SJSA1 (cell line): ENCODE measurements around the gene TPSD1. TPM values are rescaled to one million over a fixed set of nuclear protein-coding genes. Genes with fewer than 3 reads are reported as not detected.
"Not testable (repeated sequence)": the region's sequence is repeated elsewhere in the genome, so short reads cannot be mapped to it uniquely, and the experiment has no call there.

Experiments used
- DNase-seq, 2 experiments: peaks; one replicate each; pipeline ENCODE4 v3.0.0-alpha.2; 2015 to 2020; ENCODE audit warnings: low spot score in 2 of 2, low read depth in 1 of 2
- H3K27ac ChIP-seq: fragments of 250-450 bp; sonication (Bioruptor Pico); 2 replicates; pipeline ENCODE4 v1.5.1; 2020; ENCODE audit warnings: mild to moderate bottlenecking, moderate library complexity
- H3K27me3 ChIP-seq: fragments of 250-450 bp; sonication (Bioruptor Pico); replicated peaks from 2 replicates; pipeline ENCODE4 v1.5.1; 2020; ENCODE audit warnings: mild to moderate bottlenecking, moderate library complexity
- H3K36me3 ChIP-seq: fragments of 250-450 bp; sonication (Bioruptor Pico); 2 replicates; pipeline ENCODE4 v1.5.1; 2020; ENCODE audit warnings: mild to moderate bottlenecking
- H3K4me1 ChIP-seq: fragments of 250-450 bp; sonication (Bioruptor Pico); replicated peaks from 2 replicates; pipeline ENCODE4 v1.6.1; 2021; ENCODE audit warnings: mild to moderate bottlenecking
- H3K4me3 ChIP-seq: fragments of 250-450 bp; sonication (Bioruptor Pico); 2 replicates; pipeline ENCODE4 v1.5.1; 2020; ENCODE audit warnings: mild to moderate bottlenecking
- H3K9me3 ChIP-seq: fragments of 250-450 bp; sonication (Bioruptor Pico); replicated peaks from 2 replicates; pipeline ENCODE4 v1.5.1; 2020; ENCODE audit warnings: mild to moderate bottlenecking
- total RNA-seq: library from RNA; depleted of rRNA; stranded (reverse); fragments of >200 nt; shearing (Covaris generic); gene quantifications from 2 replicates; pipeline ENCODE4 v1.2.3, GENCODE V29; 2014

Gene TPSD1
- total RNA-seq, 1 experiment from 2014 or later, result not detected

DNA sequence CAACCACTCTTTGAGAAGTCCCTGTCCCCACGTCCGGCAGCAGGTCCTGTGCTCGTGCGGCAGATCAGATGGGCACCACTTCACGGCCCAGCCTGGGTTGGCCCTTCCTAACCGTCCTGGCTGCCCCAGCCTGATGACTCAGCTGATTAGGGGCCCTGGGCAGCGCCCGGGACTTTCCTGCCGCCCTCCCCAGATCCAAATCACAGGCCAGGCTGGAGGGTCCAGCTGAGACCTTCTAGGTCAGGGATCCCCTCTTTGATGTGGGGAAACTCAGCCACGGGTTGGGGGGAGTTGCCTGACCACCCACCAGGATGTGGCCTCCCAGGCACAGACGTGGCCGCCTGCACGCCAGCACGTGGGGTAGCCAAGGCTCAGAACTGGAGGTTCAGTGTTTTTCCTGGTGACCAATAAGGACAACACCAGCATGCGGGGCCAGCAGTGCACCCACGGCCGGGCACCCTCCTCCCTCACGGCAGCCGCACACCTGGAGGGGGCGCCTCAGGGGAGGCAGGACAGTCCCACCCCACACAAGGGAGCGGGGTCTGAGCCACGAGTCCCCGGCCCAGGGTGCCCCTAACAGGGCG lies 30.0 kb upstream of the TPSD1 start:
- H3K27ac ChIP-seq, DNase-seq, H3K4me3 ChIP-seq: not testable (repeated sequence)

DNA sequence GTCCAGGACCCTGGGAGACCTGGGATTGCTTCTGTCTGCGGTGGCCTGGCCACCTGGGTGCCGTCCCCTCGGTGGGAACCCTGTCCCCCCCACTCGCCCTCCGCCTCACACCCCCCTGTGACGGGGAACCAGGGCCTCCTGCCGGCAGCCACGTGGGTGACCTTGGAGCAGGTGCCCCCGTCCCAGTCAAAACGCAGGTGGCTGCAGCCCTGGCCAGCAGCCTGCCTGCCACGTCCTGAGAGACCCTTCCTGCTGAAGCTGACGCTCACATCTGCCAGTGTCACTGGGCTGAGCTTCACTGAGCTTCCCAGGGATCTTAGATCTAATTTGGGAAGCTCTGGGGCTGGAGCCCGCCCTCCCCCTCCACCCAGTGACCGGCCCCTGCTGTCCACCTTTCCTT lies 29.2 kb upstream of the TPSD1 start:
- not testable (repeated sequence) for H3K4me1 ChIP-seq, H3K27ac ChIP-seq, DNase-seq, H3K4me3 ChIP-seq, H3K9me3 ChIP-seq, H3K36me3 ChIP-seq
- H3K27me3 ChIP-seq, result peaks cover 34% of the 10 kb centered on the region

More for the DNA sequence above, 30.0 kb upstream of the TPSD1 start:
- not testable (repeated sequence) for H3K9me3 ChIP-seq, H3K36me3 ChIP-seq, H3K4me1 ChIP-seq
- peaks cover 43% of the 10 kb centered on the region for H3K27me3 ChIP-seq

DNA sequence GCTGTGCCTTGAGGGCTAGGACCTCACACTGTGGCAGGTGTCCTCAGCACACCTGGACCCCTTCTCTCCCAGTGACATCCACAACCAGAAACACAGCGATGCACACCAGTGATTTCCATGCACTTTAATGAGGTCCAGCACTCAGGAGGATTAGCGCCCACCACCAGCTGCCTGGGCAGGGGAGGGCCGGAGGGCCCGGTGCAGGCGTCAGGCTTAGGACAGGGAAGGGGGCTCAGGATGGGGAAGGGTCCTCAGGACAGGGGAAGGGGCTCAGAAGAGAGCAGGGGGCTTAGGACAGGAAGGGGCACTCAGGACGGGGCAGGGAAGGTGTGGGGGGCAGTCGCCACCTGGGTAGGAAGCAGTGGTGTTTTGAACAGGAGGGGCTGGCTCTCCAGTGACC lies 27.6 kb upstream of the TPSD1 start:
- not testable (repeated sequence) for H3K9me3 ChIP-seq, H3K4me1 ChIP-seq, DNase-seq, H3K4me3 ChIP-seq, H3K27ac ChIP-seq, H3K36me3 ChIP-seq
- H3K27me3 ChIP-seq, result peaks cover 19% of the 10 kb centered on the region

DNA sequence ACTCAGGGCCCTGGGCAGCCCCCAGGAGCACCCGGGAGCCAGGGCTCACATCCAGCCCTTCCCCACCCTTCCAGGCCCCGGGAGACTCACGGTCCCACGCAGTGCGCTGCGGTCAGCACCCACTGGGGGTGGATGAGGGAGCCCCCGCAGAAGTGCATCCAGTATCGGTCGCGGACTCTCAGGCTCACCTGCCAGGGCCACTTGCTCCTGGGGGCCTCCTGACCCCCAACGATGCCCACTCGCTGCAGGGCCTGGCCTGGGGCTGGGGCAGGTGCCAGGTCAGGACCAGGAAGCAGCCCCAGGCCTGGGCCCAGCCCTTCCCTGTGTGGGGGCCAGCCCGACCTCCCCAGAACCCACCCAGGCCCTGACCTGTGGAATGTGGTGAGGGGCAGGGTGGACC lies 26.4 kb upstream of the TPSD1 start:
- DNase-seq, H3K9me3 ChIP-seq, H3K27ac ChIP-seq, H3K36me3 ChIP-seq, H3K27me3 ChIP-seq, H3K4me1 ChIP-seq, H3K4me3 ChIP-seq: not testable (repeated sequence)

DNA sequence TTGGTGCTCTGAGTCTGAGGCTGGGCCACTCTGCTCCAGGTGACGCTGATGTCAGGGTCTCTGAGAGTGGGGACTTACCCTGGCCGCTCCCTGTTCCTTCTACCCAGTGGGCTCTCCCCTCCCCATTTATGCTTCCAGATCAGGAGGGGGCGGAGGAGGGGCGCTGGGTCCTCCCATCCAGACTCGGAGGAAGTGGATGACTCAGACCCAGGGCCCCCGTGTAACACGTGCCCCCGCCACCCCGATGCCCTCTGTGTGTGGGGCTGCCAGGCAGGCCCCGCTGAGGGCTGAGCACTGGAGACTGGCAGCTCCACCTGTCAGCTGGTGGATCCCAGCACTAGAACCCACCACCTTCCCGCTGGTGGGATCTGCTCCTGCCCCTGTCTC lies 25.8 kb upstream of the TPSD1 start, which contains the start of gene TPSB2:
TSS of gene TPSB2 (minus strand) at position 101 of the 387 bp plus-strand sequence. CDS start 233 bp downstream, outside the sequence.
- DNase-seq, result not testable (repeated sequence)

DNA sequence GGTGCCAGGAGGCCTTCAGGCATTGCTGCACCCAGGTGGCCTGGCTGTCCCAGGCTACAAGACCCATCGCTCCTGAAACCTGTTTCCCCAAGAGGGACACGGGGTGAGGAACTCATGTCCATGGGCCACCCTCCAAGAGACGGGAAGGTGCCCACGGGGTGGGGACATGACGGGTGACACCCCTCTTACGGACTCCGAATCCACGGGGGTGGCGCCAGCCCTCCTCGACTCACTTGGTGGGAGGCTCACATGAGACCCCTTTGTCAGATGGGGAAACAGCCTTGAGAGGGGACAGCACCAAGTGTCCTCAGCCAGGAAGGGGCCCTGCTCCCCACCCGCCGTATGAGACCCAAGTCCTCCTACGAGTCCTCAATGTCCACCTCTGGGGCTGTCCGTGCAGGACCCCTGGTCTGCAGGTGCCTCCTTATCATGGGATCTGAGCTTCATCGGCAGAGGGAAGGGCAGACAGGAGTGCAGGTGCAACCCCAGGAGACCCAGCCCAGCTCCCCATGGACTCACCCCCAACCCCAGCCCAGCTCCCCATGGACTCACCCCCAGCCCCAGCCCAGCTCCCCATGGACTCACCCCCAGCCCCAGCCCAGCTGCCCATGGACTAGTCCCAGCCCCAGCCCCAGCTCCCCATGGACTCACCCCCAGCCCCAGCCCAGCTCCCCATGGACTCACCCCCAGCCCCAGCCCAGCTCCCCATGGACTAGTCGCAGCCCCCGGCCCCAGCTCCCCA lies 25.2 kb upstream of the TPSD1 start:
- not testable (repeated sequence) for DNase-seq, H3K4me1 ChIP-seq, H3K27me3 ChIP-seq, H3K9me3 ChIP-seq, H3K27ac ChIP-seq, H3K36me3 ChIP-seq, H3K4me3 ChIP-seq

More for the DNA sequence above, 25.8 kb upstream of the TPSD1 start, which contains the start of gene TPSB2:
- H3K9me3 ChIP-seq, H3K27me3 ChIP-seq, H3K36me3 ChIP-seq, H3K4me3 ChIP-seq, H3K4me1 ChIP-seq, H3K27ac ChIP-seq: not testable (repeated sequence)

DNA sequence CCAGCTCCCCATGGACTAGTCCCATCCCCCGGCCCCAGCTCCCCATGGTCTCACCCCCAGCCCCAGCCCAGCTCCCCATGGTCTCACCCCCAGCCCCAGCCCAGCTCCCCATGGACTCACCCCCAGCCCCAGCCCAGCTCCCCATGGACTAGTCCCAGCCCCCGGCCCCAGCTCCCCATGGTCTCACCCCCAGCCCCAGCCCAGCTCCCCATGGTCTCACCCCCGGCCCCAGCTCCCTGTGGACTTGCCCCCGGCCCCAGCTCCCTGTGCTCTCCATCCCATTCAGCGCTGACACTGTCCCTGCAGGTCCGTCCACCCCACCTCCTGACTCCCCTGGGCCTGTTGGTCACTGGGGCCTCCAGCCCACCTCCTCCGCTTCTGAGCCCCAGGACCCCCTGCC lies 24.6 kb upstream of the TPSD1 start:
- DNase-seq, H3K4me1 ChIP-seq, H3K36me3 ChIP-seq, H3K4me3 ChIP-seq, H3K9me3 ChIP-seq, H3K27me3 ChIP-seq, H3K27ac ChIP-seq: not testable (repeated sequence)

DNA sequence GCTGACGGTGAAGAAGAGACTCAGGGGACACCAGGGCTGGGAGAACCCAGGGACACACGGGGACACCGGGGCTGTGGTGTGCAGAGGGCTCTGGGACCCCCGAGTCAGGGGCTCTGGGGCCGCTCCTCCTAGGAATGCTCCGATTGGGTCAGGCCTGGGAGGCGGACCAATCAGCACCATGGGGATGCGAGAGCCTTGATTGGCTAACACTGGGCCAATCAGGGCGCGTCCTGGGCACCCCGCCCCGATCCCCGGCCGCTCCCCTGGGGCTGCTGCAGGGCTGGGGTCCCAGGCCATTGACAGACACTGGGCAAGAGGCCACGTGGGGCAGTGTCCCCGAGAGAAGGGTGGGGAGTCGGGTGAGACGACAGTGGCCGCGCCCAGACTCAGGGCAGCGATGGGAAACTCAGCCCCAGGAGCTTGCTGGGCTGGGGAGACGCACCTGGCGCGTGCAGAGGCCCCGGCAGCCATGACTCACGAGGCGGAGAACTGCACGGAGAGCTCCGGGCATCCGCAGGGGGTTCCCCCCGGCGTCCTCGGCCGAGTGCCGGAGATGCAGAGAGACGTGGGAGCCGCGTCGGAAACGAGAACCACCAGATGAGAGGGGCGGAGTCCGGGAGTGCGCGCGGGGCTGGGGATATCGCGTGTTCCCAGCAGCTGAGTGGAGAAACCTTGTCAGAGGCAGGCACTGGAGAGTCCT lies 23.7 kb upstream of the TPSD1 start:
- H3K27ac ChIP-seq, H3K36me3 ChIP-seq, DNase-seq, H3K4me3 ChIP-seq, H3K4me1 ChIP-seq, H3K9me3 ChIP-seq, H3K27me3 ChIP-seq: not testable (repeated sequence)

DNA sequence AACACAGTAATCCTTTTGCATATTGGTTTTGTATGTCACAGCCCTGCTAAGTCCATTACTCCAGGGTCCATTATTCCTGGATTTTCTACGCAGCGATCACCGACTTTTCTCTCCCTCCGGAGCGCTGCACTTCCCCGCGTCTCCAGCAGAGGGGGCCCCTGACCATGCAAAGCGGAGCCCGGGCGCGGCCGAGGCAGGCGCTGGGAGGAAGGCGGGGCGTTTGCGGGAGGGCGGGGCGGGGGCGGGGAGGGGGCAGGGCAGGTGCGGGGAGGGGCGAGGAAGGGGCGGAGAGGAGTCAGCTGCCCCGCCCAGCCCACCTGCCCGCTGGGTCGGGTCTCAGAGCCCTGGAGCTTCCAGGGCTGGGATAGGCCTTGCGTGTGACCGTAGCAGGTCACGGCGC lies 19.2 kb upstream of the TPSD1 start:
- not testable (repeated sequence) for H3K27ac ChIP-seq, H3K27me3 ChIP-seq, H3K9me3 ChIP-seq, H3K4me1 ChIP-seq, H3K36me3 ChIP-seq, H3K4me3 ChIP-seq, DNase-seq

DNA sequence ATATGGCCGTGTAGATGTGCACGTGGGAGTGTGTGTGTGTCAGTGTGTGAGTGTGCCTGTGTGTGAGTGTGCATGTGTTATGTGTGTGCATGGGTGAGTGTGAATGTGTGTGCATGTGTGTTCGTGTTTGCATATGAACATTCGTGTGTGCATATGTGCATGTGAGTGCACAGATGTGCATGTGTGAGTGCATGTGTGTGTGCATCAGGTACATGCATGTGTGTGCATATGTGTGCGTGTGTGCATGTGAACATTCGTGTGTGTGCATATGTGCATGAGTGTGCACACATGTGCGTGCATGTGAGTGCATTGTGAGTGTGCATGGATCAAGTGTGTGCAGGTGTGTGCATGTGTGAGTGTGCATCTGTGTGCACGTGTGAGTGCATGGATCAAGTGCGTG lies 17.9 kb upstream of the TPSD1 start:
- no peak overlapping the region for H3K4me3 ChIP-seq
- H3K9me3 ChIP-seq, result no peaks in the 10 kb centered on the region
- no peaks in the 10 kb centered on the region for H3K36me3 ChIP-seq
- DNase-seq, result no peak
- peaks cover 7% of the 10 kb centered on the region; the same call in 1 of the 2 replicates for H3K27me3 ChIP-seq
- no peak overlapping the region for H3K27ac ChIP-seq
- no peaks in the 10 kb centered on the region for H3K4me1 ChIP-seq

DNA sequence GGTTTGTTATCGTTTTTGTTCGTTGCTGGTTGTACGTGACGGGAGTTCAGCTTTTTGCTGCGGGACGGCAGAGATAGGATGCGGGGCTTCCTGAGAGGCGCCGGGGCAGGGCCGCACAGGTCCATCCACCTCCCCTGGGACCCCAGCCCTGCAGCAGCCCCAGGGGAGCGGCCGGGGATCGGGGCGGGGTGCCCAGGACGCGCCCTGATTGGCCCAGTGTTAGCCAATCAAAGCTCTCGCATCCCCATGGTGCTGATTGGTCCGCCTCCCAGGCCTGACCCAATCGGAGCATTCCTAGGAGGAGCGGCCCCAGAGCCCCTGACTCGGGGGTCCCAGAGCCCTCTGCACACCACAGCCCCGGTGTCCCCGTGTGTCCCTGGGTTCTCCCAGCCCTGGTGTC lies 17.0 kb upstream of the TPSD1 start:
- DNase-seq, H3K27me3 ChIP-seq, H3K4me3 ChIP-seq, H3K9me3 ChIP-seq, H3K27ac ChIP-seq, H3K4me1 ChIP-seq, H3K36me3 ChIP-seq: not testable (repeated sequence)

DNA sequence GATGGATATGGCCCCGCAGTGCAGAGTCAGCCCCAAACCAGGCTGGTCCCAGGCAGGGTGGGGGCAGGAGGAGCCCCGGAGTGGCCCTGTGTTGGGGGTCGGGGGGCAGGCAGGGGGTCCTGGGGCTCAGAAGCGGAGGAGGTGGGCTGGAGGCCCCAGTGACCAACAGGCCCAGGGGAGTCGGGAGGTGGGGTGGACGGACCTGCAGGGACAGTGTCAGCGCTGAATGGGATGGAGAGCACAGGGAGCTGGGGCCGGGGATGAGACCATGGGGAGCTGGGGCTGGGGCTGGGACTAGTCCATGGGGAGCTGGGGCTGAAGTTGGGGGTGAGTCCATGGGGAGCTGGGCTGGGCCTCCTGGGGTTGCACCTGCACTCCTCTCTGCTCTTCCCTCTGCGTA lies 16.3 kb upstream of the TPSD1 start:
- H3K4me1 ChIP-seq, H3K9me3 ChIP-seq, H3K27me3 ChIP-seq, DNase-seq, H3K4me3 ChIP-seq, H3K27ac ChIP-seq, H3K36me3 ChIP-seq: not testable (repeated sequence)

DNA sequence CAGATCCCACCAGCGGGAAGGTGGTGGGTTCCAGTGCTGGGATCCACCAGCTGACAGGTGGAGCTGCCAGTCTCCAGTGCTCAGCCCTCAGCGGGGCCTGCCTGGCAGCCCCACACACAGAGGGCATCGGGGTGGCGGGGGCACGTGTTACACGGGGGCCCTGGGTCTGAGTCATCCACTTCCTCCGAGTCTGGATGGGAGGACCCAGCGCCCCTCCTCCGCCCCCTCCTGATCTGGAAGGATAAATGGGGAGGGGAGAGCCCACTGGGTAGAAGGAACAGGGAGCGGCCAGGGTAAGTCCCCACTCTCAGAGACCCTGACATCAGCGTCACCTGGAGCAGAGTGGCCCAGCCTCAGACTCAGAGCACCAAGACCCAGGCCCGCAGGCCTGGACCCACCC lies 15.4 kb upstream of the TPSD1 start, which contains the start of gene TPSAB1:
TSS of gene TPSAB1 (plus strand) at position 270 of the 400 bp plus-strand sequence. CDS start 234 bp downstream, outside the sequence.
- H3K4me1 ChIP-seq, H3K4me3 ChIP-seq, H3K9me3 ChIP-seq, H3K36me3 ChIP-seq, DNase-seq, H3K27ac ChIP-seq: not testable (repeated sequence)
- peaks cover 12% of the 10 kb centered on the region for H3K27me3 ChIP-seq

DNA sequence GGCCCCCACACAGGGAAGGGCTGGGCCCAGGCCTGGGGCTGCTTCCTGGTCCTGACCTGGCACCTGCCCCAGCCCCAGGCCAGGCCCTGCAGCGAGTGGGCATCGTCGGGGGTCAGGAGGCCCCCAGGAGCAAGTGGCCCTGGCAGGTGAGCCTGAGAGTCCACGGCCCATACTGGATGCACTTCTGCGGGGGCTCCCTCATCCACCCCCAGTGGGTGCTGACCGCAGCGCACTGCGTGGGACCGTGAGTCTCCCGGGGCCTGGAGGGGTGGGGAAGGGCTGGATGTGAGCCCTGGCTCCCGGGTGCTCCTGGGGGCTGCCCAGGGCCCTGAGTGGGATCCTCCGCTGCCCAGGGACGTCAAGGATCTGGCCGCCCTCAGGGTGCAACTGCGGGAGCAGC lies 14.8 kb upstream of the TPSD1 start:
- H3K9me3 ChIP-seq, DNase-seq, H3K27ac ChIP-seq, H3K4me3 ChIP-seq, H3K36me3 ChIP-seq, H3K4me1 ChIP-seq: not testable (repeated sequence)
- peaks cover 19% of the 10 kb centered on the region for H3K27me3 ChIP-seq
